Mesendoderm (in vitro differentiated cells): Measurements from ENCODE around the gene C2orf81. TPM values are rescaled to one million over a fixed set of nuclear protein-coding genes. Genes with fewer than 3 reads are reported as not detected.
"Not testable (repeated sequence)": the region's sequence is repeated elsewhere in the genome, so short reads cannot be mapped to it uniquely, and the experiment has no call there.

Source experiments
- DNase-seq: peaks from one replicate; pipeline ENCODE4 v3.0.0; 2013
- H2AK5ac ChIP-seq: 2 replicates; pipeline ENCODE4 v1.6.1; 2013; ENCODE audit warnings: low read length, inconsistent platforms
- H2BK120ac ChIP-seq: 2 replicates; pipeline ENCODE4 v1.6.1; 2013; ENCODE audit warnings: low read depth, mild to moderate bottlenecking, low read length, moderate library complexity, mixed read lengths
- H2BK15ac ChIP-seq: replicated peaks from 2 replicates; pipeline ENCODE4 v1.6.1; 2013; ENCODE audit warnings: low read depth, mild to moderate bottlenecking, moderate library complexity
- H2BK5ac ChIP-seq: 2 replicates; pipeline ENCODE4 v1.6.1; 2013; ENCODE audit warnings: low read length, inconsistent platforms
- H3K18ac ChIP-seq: 2 replicates; pipeline ENCODE4 v1.6.1; 2013; ENCODE audit warnings: mild to moderate bottlenecking, low read length, mixed read lengths
- H3K23ac ChIP-seq: one replicate; pipeline ENCODE4 v1.6.1; 2013; ENCODE audit warnings: low read length
- H3K27ac ChIP-seq: 2 replicates; pipeline ENCODE4 v1.5.1; 2013; ENCODE audit warnings: low read depth, mild to moderate bottlenecking, inconsistent platforms, low read length, moderate library complexity
- H3K27me3 ChIP-seq: 2 replicates; pipeline ENCODE4 v1.6.1; 2013; ENCODE audit warnings: low read length, control low read depth, mild to moderate bottlenecking, inconsistent platforms; ENCODE audit not compliant: insufficient read depth, poor library complexity
- H3K36me3 ChIP-seq: 2 replicates; pipeline ENCODE4 v1.6.1; 2013; ENCODE audit warnings: low read length, inconsistent platforms; ENCODE audit not compliant: control insufficient read depth, insufficient read depth
- H3K4ac ChIP-seq: one replicate; pipeline ENCODE4 v1.6.1; 2013; ENCODE audit warnings: low read depth, mild to moderate bottlenecking, low read length, moderate library complexity
- H3K4me1 ChIP-seq: 2 replicates; pipeline ENCODE4 v1.6.1; 2013; ENCODE audit warnings: low read depth, low read length, inconsistent platforms; ENCODE audit not compliant: control insufficient read depth
- H3K4me2 ChIP-seq: 2 replicates; pipeline ENCODE4 v1.6.1; 2013; ENCODE audit warnings: low read length
- H3K4me3 ChIP-seq: 2 replicates; pipeline ENCODE4 v1.5.1; 2013; ENCODE audit warnings: mild to moderate bottlenecking, low read length
- H3K56ac ChIP-seq: one replicate; pipeline ENCODE4 v1.6.1; 2013; ENCODE audit warnings: low read length
- H3K79me1 ChIP-seq: 2 replicates; pipeline ENCODE4 v1.6.1; 2013; ENCODE audit warnings: low read length, inconsistent platforms
- H3K79me2 ChIP-seq: 2 replicates; pipeline ENCODE4 v1.6.1; 2013; ENCODE audit warnings: mild to moderate bottlenecking, low read length; ENCODE audit not compliant: control insufficient read depth, insufficient read depth
- H3K9ac ChIP-seq: 2 replicates; pipeline ENCODE4 v1.6.1; 2013; ENCODE audit warnings: low read length, inconsistent platforms
- H4K5ac ChIP-seq: one replicate; pipeline ENCODE4 v1.6.1; 2013; ENCODE audit warnings: low read length
- H4K8ac ChIP-seq: one replicate; pipeline ENCODE4 v1.6.1; 2013; ENCODE audit warnings: low read depth, mild to moderate bottlenecking, control low read depth, low read length, moderate library complexity
- WGBS: extraction: QIAGEN DNeasy Blood & Tissue Kit; methylation state at CpG from one replicate; pipeline ENCODE4 v1.1.7; 2013; ENCODE audit warnings: low lambda C conversion rate, missing lambda C conversion rate; ENCODE audit not compliant: insufficient coverage; ENCODE audit errors: extremely low coverage; 5-methylcytosine and 5-hydroxymethylcytosine counted together
- polyA plus RNA-seq, 2 experiments: library from polyadenylated mRNA; stranded (reverse); fragments of 200-250 nt; gene quantifications; one replicate each; pipeline ENCODE4 v1.2.3, GENCODE V29; 2013

The C2orf81 gene
- 0.34 TPM for polyA plus RNA-seq (2013, experiment 1 of 2)
- polyA plus RNA-seq (2013, experiment 2 of 2) = 0.56 TPM

DNA sequence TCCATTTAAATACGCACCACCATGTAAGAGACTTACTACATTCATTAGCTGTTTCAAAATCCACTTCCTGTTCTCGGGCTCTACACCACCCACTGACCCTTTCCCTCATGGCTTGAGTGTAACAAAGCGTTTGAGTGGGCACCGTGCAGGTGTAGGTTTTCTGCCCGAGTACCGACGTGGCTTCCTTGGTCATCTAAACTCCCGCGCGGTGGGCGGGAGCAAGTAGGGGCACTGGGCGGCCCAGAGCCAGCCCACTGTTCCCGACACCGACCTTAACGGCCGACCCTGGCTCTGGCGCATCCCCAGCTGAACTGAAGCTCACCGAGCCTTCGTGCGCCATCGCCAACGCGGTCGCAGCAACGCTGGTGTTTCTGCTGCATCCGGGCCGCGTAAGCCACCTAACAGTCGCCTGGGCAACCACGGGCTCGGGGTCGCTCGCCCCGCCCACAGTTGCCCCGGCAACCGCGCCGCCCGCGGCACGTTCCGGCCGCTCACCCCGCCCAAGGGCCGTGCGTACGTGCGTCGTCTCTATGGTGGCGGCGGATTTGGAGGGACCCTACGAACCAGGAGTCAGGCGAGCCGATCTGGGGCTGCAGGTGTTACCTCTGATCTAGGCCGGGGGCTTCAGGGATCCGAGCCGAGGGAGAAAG is at the start of gene C2orf81, which contains the start of gene WDR54:
C2orf81 (minus strand) TSS at position 399 of the 650 bp plus-strand sequence; CDS start at position 340, 59 bp downstream.
WDR54 (plus strand) TSS at position 510 of the 650 bp plus-strand sequence. CDS start 424 bp downstream, outside the sequence.
- H3K27me3 ChIP-seq = no peaks in the 10 kb centered on the region
- peak within 1 kb of the TSS; percentile 58 for H3K9ac ChIP-seq
- no peak within 1 kb of the TSS for H3K18ac ChIP-seq
- no peak within 1 kb of the TSS for H3K23ac ChIP-seq
- peaks cover 3% of the 10 kb centered on the region for H3K36me3 ChIP-seq
- H3K79me2 ChIP-seq = no peaks in the 10 kb centered on the region
- peak within 1 kb of the TSS; percentile 69 for H3K4me3 ChIP-seq
- peak within 1 kb of the TSS; percentile 85 for H3K4me2 ChIP-seq
- H2AK5ac ChIP-seq = no peak within 1 kb of the TSS
- H3K4ac ChIP-seq = no peak within 1 kb of the TSS
- no peak within 1 kb of the TSS for H3K27ac ChIP-seq
- H3K56ac ChIP-seq = peak within 1 kb of the TSS; percentile 66
- H2BK5ac ChIP-seq = no peak within 1 kb of the TSS
- H2BK15ac ChIP-seq = no peak within 1 kb of the TSS
- peak; percentile 94 for DNase-seq
- no peak within 1 kb of the TSS for H4K5ac ChIP-seq
- H2BK120ac ChIP-seq = no peak within 1 kb of the TSS
- no peak within 1 kb of the TSS for H4K8ac ChIP-seq
- WGBS = no CpG with 5 or more reads among the region's 57 CpGs
- no peaks in the 10 kb centered on the region for H3K79me1 ChIP-seq
- H3K4me1 ChIP-seq = peaks cover 4% of the 10 kb centered on the region

DNA sequence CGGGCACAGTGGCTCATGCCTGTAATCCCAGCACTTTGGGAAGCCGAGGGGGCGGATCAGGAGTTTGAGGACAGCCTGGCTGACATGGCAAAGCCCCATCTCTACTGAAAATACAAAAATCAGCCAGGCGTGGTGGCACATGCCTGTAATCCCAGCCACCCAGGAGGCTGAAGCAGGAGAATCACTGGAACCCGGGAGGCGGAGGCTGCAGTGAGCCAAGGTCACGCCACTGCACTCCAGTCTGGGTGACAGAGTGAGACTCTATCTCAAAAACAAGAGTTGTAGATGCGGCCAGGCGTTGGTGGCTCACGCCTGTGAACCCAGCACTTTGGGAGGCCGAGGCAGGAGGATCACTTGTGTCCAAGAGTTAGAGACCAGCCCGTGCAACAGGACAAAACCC is 49.3 kb upstream of the C2orf81 start:
- H3K79me2 ChIP-seq, H3K4me1 ChIP-seq, H2BK5ac ChIP-seq, H3K4ac ChIP-seq, H4K5ac ChIP-seq, H2AK5ac ChIP-seq, H2BK120ac ChIP-seq, H3K18ac ChIP-seq, H3K4me2 ChIP-seq, H3K4me3 ChIP-seq, H3K56ac ChIP-seq, H3K23ac ChIP-seq, H3K27me3 ChIP-seq, H2BK15ac ChIP-seq, H3K9ac ChIP-seq, H3K79me1 ChIP-seq, DNase-seq, H3K36me3 ChIP-seq, H4K8ac ChIP-seq, H3K27ac ChIP-seq: not testable (repeated sequence)
- no CpG with 5 or more reads among the region's 12 CpGs for WGBS

DNA sequence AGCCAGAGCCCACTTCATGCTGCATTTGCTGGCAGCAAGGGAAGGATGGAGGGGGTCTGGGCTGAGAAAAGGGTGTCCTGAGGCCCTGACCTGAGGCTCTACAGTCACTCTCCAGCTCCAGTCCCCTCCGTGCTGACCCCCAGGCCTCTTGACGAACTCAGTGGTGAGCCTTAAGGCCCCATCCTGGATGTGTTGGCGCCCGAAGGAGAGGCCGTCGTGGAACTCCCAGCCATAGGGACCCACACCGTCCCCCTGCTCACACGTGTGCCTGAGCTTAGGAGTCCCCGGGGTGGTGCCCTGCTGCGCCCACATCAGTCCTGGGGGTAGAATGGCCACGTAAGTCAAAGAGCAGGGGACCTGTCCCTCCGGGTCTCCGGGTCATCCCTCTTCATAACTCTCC is 43.0 kb upstream of the C2orf81 start:
- no peaks in the 10 kb centered on the region for H3K4me1 ChIP-seq

GRCh38 chr2:74462786-74463105 is 41.3 kb upstream of the C2orf81 start:
- no CpG with 5 or more reads among the region's 4 CpGs for WGBS

More for the DNA sequence above, 43.0 kb upstream of the C2orf81 start:
- no peak overlapping the region for H4K8ac ChIP-seq
- H2BK15ac ChIP-seq = no peak overlapping the region
- no peak for DNase-seq
- H3K4me2 ChIP-seq = peak overlapping the region; percentile 93
- no peak overlapping the region for H2BK5ac ChIP-seq
- no peak overlapping the region for H3K18ac ChIP-seq
- H2BK120ac ChIP-seq = no peak overlapping the region
- peak overlapping the region; percentile 82 for H3K4me3 ChIP-seq
- H3K79me1 ChIP-seq = peaks cover 3% of the 10 kb centered on the region
- peaks cover 3% of the 10 kb centered on the region for H3K36me3 ChIP-seq
- no peaks in the 10 kb centered on the region for H3K27me3 ChIP-seq
- H3K79me2 ChIP-seq = peaks cover 8% of the 10 kb centered on the region
- peak overlapping the region; percentile 94 for H3K23ac ChIP-seq
- H4K5ac ChIP-seq = no peak overlapping the region
- no peak overlapping the region for H2AK5ac ChIP-seq
- no peak overlapping the region for H3K4ac ChIP-seq
- H3K56ac ChIP-seq = peak overlapping the region; percentile 98
- no peak overlapping the region for H3K27ac ChIP-seq
- H3K9ac ChIP-seq = peak overlapping the region; percentile 97
- WGBS = no CpG with 5 or more reads among the region's 13 CpGs

GRCh38 chr2:74462054-74462785 is 40.8 kb upstream of the C2orf81 start:
- H3K23ac ChIP-seq = no peak overlapping the region
- no peak overlapping the region for H3K4me3 ChIP-seq
- DNase-seq = no peak
- H2BK15ac ChIP-seq = no peak overlapping the region
- H3K4me1 ChIP-seq = no peaks in the 10 kb centered on the region
- H2BK120ac ChIP-seq = no peak overlapping the region
- no peak overlapping the region for H2BK5ac ChIP-seq
- no peak overlapping the region for H3K56ac ChIP-seq
- peaks cover 10% of the 10 kb centered on the region for H3K79me1 ChIP-seq
- H4K5ac ChIP-seq = no peak overlapping the region
- no peak overlapping the region for H3K4ac ChIP-seq
- no peak overlapping the region for H4K8ac ChIP-seq
- no peak overlapping the region for H3K9ac ChIP-seq
- H3K18ac ChIP-seq = no peak overlapping the region
- H2AK5ac ChIP-seq = no peak overlapping the region
- whole genome bisulfite sequencing = no CpG with 5 or more reads among the region's 20 CpGs
- no peak overlapping the region for H3K27ac ChIP-seq
- no peaks in the 10 kb centered on the region for H3K27me3 ChIP-seq
- peaks cover 15% of the 10 kb centered on the region for H3K79me2 ChIP-seq
- peaks cover 3% of the 10 kb centered on the region for H3K36me3 ChIP-seq
- H3K4me2 ChIP-seq = no peak overlapping the region

More at GRCh38 chr2:74462786-74463105, 41.3 kb upstream of the C2orf81 start:
- Histone ChIP-seq H2BK15ac (no peak overlapping the region), H3K9ac (no peak overlapping the region), H3K27ac (no peak overlapping the region), H3K79me1 (peaks cover 10% of the 10 kb centered on the region), H4K8ac (no peak overlapping the region), H2AK5ac (no peak overlapping the region), H2BK5ac (no peak overlapping the region), H3K36me3 (peaks cover 3% of the 10 kb centered on the region), H3K79me2 (peaks cover 15% of the 10 kb centered on the region), H3K4ac (no peak overlapping the region), H2BK120ac (no peak overlapping the region), H4K5ac (no peak overlapping the region), H3K4me3 (no peak overlapping the region), H3K27me3 (no peaks in the 10 kb centered on the region), H3K4me1 (no peaks in the 10 kb centered on the region), H3K56ac (no peak overlapping the region), H3K18ac (no peak overlapping the region), H3K4me2 (no peak overlapping the region), H3K23ac (no peak overlapping the region)
- no peak for DNase-seq
